ENCODE results near the gene ACTRT2. TPM values are rescaled to one million over a fixed set of nuclear protein-coding genes. Genes with fewer than 3 reads are reported as not detected.

Gene ACTRT2
- total RNA-seq, 1 experiment from 2014 or later: not detected

- Histone ChIP-seq H3K27me3 (ENCODE audit: insufficient read depth, low read length) (no peaks in the 10 kb centered on the region), H3K4me1 (ENCODE audit: insufficient read depth, low read length) (no peaks in the 10 kb centered on the region), H3K23me2 (ENCODE audit: insufficient read length, low read depth, low read length, poor library complexity, severe bottlenecking) (no peaks in the 10 kb centered on the region), H4K8ac (replicated peaks; ENCODE audit: insufficient read length, low read depth, low read length) (no peak overlapping the region), H2BK120ac (ENCODE audit: low read depth, low read length, poor library complexity, severe bottlenecking) (no peak overlapping the region), H2BK15ac (ENCODE audit: low read depth, low read length) (no peak overlapping the region), H3K79me1 (ENCODE audit: insufficient read depth, low read depth, low read length, poor library complexity, severe bottlenecking) (no peaks in the 10 kb centered on the region), H4K5ac (ENCODE audit: insufficient read length, low read depth, low read length) (no peak overlapping the region), H3K23ac (ENCODE audit: insufficient read length, low read depth, low read length) (no peak overlapping the region), H2BK5ac (ENCODE audit: insufficient read length, low read length) (no peak overlapping the region), H3T11ph (ENCODE audit: low read length) (no peak overlapping the region), H2AFZ (ENCODE audit: low read length) (no peak overlapping the region), H3K14ac (ENCODE audit: insufficient read depth, low read length) (no peak overlapping the region), H4K20me1 (ENCODE audit: control insufficient read depth, insufficient read depth, insufficient read length) (no peaks in the 10 kb centered on the region), H4K91ac (ENCODE audit: insufficient read length, low read depth, low read length) (no peak overlapping the region), H3K4ac (ENCODE audit: low read depth, low read length) (no peak overlapping the region), H2AK5ac (ENCODE audit: insufficient read length, low read length) (no peak overlapping the region), H3K56ac (ENCODE audit: insufficient read length, low read depth, low read length) (no peak overlapping the region), H3K79me2 (ENCODE audit: insufficient read depth, low read length) (no peaks in the 10 kb centered on the region), H3K9ac (ENCODE audit: extremely low read depth, insufficient read length, low read length) (no peak overlapping the region), H3K18ac (ENCODE audit: insufficient read length, low read depth, low read length) (no peak overlapping the region), H3K9me3 (ENCODE audit: control insufficient read depth, low read depth, low read length) (peaks cover 8% of the 10 kb centered on the region), H3K27ac (ENCODE audit: insufficient read length, low read depth, low read length) (no peak overlapping the region), H2BK12ac (ENCODE audit: insufficient read length, low read depth, low read length) (no peak overlapping the region), H2BK20ac (ENCODE audit: low read depth, low read length, poor library complexity, severe bottlenecking) (no peak overlapping the region), H3K4me2 (ENCODE audit: insufficient read depth, insufficient read length, low read length) (no peak overlapping the region)
- Mint-ChIP-seq H3K27ac (no peak overlapping the region), H3K4me3 (no peak overlapping the region), H3K27me3 (ENCODE audit: low read depth) (peaks cover 4% of the 10 kb centered on the region), H3K36me3 (ENCODE audit: insufficient read depth in 1 of 3, low read depth in 3 of 3) (peaks cover 0 to 9% (median 0%) of the 10 kb centered on the region in 3 experiments; a peak in 2 of 7 replicates), H3K9me3 (peaks cover 0 to 23% of the 10 kb centered on the region in 2 experiments; a peak in 2 of 5 replicates), H3K4me1 (peaks cover 0 to 3% of the 10 kb centered on the region in 2 experiments; a peak in 1 of 4 replicates)
- no peak for TF ChIP-seq CTCF (conservative IDR thresholded peaks at IDR 0.05)
- no CpG with 5 or more reads among the region's 32 CpGs for WGBS (ENCODE audit: extremely low coverage, insufficient read length, low lambda C conversion rate)
- DNase-seq: no peak
Observed at GRCh38 chr1:3037281-3038040, 16.2 kb downstream of the ACTRT2 start.
